ENCODE data around the gene CHCHD10.

Gene CHCHD10

DNA sequence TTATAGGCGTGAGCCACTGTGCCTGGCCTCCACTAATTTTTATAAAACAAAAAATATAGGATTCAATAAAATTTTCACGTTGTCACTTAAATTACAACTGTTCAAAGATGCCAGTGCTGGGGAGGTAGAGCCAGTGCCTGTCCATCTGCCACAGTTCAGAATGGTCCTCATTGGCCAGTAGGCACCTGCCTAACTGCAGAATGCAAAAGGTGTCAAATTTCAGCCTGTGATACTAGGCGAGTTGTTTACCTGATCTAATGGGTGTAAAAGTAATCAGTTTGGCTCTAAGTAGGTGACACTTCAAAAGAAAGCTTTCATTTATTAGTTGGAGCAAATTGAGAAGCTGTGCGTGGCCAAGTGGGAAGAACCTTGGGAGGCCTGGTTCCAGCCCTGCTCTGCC lies 21.3 kb upstream of the CHCHD10 start:
- no peak overlapping the region for H3K4me3 ChIP-seq
- no peak for TF ChIP-seq Cebpa-rat (IDR thresholded peaks at IDR 0.05)
- peaks cover 59% of the 10 kb centered on the region for H3K36me3 ChIP-seq
- peaks cover 82% of the 10 kb centered on the region for H3K4me1 ChIP-seq
- H3K4me2 ChIP-seq, result peak overlapping the region; percentile 84
- no peaks in the 10 kb centered on the region for H3K9me3 ChIP-seq
- H3K27me3 ChIP-seq, result no peaks in the 10 kb centered on the region
- H3K9ac ChIP-seq, result peak overlapping the region; percentile 50; the same call in 1 of the 2 replicates
- H4K20me1 ChIP-seq, result peaks cover 64% of the 10 kb centered on the region
- peak overlapping the region; percentile 1; the same call in 1 of the 2 replicates for H3K27ac ChIP-seq

DNA sequence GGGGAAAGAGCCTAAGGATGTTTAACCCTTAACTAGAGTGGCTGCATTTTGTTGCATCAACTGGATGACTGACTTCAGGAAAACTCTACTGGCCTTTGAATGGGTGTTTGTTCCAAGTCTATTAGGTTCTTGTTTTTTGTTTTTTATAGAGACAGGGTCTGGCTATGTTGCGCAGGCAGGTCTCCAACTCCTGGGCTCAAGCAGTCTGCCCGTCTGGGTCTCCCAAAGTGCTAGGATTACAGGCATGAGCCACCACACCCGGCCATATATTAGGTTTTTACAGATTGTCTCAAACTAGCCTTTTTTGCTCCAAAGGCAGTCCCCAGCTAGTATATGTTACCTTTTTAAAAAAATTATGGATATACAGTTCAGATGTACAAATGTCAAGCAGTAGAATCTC lies 20.1 kb upstream of the CHCHD10 start:
- Histone ChIP-seq H3K9ac (peak overlapping the region; percentile 100), H3K27ac (peak overlapping the region; percentile 100), H4K20me1 (peaks cover 57% of the 10 kb centered on the region), H3K9me3 (no peaks in the 10 kb centered on the region), H3K27me3 (no peaks in the 10 kb centered on the region), H3K4me2 (peak overlapping the region; percentile 84), H3K36me3 (peaks cover 55% of the 10 kb centered on the region), H3K4me1 (peaks cover 91% of the 10 kb centered on the region), H3K4me3 (peak overlapping the region; percentile 90)
- no peak for TF ChIP-seq Cebpa-rat (IDR thresholded peaks at IDR 0.05)

DNA sequence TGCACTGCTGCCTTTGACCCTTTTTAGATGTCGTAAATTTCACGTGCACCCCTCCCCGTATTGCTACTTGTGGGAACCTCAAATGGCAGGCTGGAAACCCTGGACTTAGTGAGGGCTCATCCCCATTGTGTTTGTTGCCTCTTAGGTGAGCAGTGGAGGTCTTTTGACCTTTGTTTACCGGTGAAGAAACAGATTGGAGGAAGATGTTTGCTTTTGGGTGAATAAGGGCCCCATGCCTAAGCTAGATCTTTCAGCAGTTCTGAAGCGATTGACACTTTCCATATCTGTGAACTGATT lies 19.8 kb upstream of the CHCHD10 start:
- Histone ChIP-seq H4K20me1 (peaks cover 54% of the 10 kb centered on the region), H3K36me3 (peaks cover 55% of the 10 kb centered on the region), H3K27ac (peak overlapping the region; percentile 100), H3K4me2 (peak overlapping the region; percentile 84), H3K9ac (peak overlapping the region; percentile 100), H3K9me3 (no peaks in the 10 kb centered on the region), H3K27me3 (no peaks in the 10 kb centered on the region), H3K4me3 (peak overlapping the region; percentile 90), H3K4me1 (peaks cover 91% of the 10 kb centered on the region)
- TF ChIP-seq Cebpa-rat (IDR thresholded peaks at IDR 0.05), result no peak

DNA sequence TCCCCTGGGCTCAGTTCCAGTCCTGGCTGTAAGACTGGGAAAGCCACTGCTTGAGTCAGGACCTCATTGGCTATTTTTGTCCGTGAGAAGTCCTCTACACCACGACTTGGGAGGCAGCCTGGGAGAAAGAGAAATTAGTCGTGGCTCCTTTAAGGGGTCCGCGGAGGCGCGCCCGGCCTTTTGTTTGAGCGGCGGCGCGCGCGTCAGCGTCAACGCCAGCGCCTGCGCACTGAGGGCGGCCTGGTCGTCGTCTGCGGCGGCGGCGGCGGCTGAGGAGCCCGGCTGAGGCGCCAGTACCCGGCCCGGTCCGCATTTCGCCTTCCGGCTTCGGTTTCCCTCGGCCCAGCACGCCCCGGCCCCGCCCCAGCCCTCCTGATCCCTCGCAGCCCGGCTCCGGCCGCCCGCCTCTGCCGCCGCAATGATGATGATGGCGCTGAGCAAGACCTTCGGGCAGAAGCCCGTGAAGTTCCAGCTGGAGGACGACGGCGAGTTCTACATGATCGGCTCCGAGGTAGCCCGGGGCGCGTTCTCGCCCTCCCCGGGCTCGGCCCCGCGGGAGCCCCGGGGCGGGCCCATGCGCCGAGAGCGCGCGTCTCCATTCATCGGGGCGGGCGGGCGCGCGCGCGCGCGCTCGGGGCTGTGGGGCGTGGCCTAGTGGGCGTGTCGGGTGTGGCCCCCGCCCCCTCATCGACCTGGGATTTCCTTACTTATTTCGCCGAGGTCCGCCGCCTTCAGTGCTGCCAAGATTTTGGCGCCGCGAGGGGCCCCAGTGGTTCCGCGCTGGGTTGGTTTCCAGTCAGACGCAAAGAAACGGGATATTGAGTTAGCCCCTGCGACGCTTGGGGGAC lies 19.2 kb upstream of the CHCHD10 start, which contains the start of gene SMARCB1:
Gene SMARCB1, plus strand, starts transcription at position 215 of the 848 bp plus-strand sequence. Its CDS starts 204 bp downstream, at position 419.
- peak within 1 kb of the TSS; percentile 100 for H3K9ac ChIP-seq
- peak within 1 kb of the TSS; percentile 90 for H3K4me3 ChIP-seq
- H3K4me2 ChIP-seq, result peak within 1 kb of the TSS; percentile 84
- peaks cover 48% of the 10 kb centered on the region for H4K20me1 ChIP-seq
- H3K4me1 ChIP-seq, result peaks cover 91% of the 10 kb centered on the region
- H3K27me3 ChIP-seq, result no peaks in the 10 kb centered on the region
- H3K9me3 ChIP-seq, result no peaks in the 10 kb centered on the region
- no peak for TF ChIP-seq Cebpa-rat (IDR thresholded peaks at IDR 0.05)
- peak within 1 kb of the TSS; percentile 100 for H3K27ac ChIP-seq
- H3K36me3 ChIP-seq, result peaks cover 55% of the 10 kb centered on the region

DNA sequence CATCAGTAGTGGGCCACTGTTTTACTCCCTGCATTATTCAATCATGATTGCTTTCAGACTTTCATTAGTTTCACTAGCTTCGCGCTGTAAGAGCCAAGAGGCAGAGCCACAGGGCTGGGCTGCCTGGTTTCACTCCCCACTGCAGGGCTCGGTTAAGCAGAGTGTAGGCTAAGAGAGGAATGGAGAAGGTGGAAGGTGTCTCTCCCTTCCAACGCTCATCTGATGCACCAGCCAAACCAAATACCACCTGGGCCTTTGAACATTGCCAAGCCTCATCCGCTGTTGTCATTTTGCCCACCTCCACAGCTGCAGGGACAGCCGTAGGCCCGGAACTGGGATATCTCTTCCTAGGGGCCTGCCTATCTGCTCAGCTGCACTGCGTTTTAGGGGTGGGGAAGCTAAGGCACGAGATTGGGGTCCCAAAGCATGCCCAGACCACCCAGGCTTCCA lies 18.5 kb upstream of the CHCHD10 start:
- Histone ChIP-seq H4K20me1 (peaks cover 41% of the 10 kb centered on the region), H3K27ac (peak overlapping the region; percentile 100), H3K36me3 (peaks cover 55% of the 10 kb centered on the region), H3K9ac (peak overlapping the region; percentile 100), H3K9me3 (no peaks in the 10 kb centered on the region), H3K27me3 (no peaks in the 10 kb centered on the region), H3K4me3 (peak overlapping the region; percentile 90), H3K4me2 (peak overlapping the region; percentile 84), H3K4me1 (peaks cover 91% of the 10 kb centered on the region)
- no peak for TF ChIP-seq Cebpa-rat (IDR thresholded peaks at IDR 0.05)

DNA sequence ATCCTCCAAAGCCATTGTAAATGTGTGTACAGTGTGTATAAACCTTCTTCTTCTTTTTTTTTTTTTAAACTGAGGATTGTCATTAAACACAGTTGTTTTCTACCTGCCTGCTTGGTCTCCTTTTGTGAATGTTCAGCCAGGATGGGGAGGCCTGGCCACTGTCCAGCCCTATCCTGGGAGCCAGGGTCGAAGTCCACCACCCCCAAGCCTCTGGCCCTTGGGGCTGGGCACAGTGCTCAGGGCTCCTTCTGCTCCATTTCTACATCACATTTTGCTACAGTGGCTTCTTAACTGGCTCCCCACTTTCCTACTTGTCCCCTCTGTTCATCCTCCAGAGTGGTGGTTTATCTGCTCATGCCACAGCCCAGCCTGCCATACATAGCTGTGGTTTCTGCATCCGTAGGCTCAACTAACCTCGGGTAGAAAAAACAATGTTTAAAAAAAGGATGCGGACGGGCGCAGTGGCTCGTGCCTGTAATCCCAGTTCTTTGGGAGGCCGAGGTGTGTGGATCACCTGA lies 16.5 kb upstream of the CHCHD10 start:
- peak overlapping the region; percentile 38; the same call in 1 of the 2 replicates for H3K4me3 ChIP-seq
- TF ChIP-seq Cebpa-rat (IDR thresholded peaks at IDR 0.05), result no peak
- H4K20me1 ChIP-seq, result peaks cover 21% of the 10 kb centered on the region
- peak overlapping the region; percentile 52 for H3K9ac ChIP-seq
- peaks cover 74% of the 10 kb centered on the region for H3K4me1 ChIP-seq
- H3K9me3 ChIP-seq, result no peaks in the 10 kb centered on the region
- H3K27ac ChIP-seq, result peak overlapping the region; percentile 100
- H3K4me2 ChIP-seq, result peak overlapping the region; percentile 84
- H3K27me3 ChIP-seq, result no peaks in the 10 kb centered on the region
- H3K36me3 ChIP-seq, result peaks cover 56% of the 10 kb centered on the region

DNA sequence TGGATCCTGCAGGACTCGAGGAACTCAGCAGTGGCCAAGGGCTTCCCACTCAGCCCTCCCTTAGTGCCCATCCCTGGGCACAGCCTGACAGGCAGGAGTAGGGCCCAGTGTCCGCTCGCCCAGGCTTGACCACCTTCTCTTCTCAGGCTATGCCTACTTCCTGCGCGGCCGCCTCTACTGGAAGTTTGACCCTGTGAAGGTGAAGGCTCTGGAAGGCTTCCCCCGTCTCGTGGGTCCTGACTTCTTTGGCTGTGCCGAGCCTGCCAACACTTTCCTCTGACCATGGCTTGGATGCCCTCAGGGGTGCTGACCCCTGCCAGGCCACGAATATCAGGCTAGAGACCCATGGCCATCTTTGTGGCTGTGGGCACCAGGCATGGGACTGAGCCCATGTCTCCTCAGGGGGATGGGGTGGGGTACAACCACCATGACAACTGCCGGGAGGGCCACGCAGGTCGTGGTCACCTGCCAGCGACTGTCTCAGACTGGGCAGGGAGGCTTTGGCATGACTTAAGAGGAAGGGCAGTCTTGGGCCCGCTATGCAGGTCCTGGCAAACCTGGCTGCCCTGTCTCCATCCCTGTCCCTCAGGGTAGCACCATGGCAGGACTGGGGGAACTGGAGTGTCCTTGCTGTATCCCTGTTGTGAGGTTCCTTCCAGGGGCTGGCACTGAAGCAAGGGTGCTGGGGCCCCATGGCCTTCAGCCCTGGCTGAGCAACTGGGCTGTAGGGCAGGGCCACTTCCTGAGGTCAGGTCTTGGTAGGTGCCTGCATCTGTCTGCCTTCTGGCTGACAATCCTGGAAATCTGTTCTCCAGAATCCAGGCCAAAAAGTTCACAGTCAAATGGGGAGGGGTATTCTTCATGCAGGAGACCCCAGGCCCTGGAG lies 15.7 kb upstream of the CHCHD10 start:
- H3K27ac ChIP-seq, result peak overlapping the region; percentile 100
- no peaks in the 10 kb centered on the region for H3K27me3 ChIP-seq
- H3K4me1 ChIP-seq, result peaks cover 68% of the 10 kb centered on the region
- H3K9ac ChIP-seq, result peak overlapping the region; percentile 52
- peak overlapping the region; percentile 84 for H3K4me2 ChIP-seq
- peaks cover 55% of the 10 kb centered on the region for H3K36me3 ChIP-seq
- H3K4me3 ChIP-seq, result 0 out of 2 replicates have a peak overlapping the region, but pooled peaks have one; percentile 38
- H4K20me1 ChIP-seq, result peaks cover 13% of the 10 kb centered on the region
- no peak for TF ChIP-seq Cebpa-rat (IDR thresholded peaks at IDR 0.05)
- H3K9me3 ChIP-seq, result no peaks in the 10 kb centered on the region

DNA sequence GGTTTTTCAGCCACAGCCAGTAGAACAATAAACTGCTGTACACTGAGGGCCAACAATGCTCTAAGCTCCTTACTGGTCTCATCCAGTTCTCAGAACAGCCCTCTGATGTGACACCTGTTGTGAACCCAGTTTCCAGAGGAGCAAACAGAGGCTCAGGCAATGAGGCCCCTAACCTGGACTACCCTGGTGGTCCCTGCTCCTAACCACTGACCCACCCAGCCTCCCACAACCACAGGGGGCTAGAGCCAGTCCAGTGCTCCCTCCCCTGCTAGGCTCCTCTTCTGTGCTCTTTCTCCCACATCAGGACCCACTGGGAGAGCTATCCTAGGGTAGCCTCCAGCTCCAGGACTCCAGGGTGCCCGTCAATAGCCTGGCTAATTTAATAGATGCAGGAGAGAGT lies 14.9 kb upstream of the CHCHD10 start:
- H3K4me3 ChIP-seq, result no peak overlapping the region
- peaks cover 68% of the 10 kb centered on the region for H3K4me1 ChIP-seq
- no peaks in the 10 kb centered on the region for H3K27me3 ChIP-seq
- H3K36me3 ChIP-seq, result peaks cover 52% of the 10 kb centered on the region
- no peak for TF ChIP-seq Cebpa-rat (IDR thresholded peaks at IDR 0.05)
- H3K27ac ChIP-seq, result peak overlapping the region; percentile 100
- no peaks in the 10 kb centered on the region for H3K9me3 ChIP-seq
- H3K4me2 ChIP-seq, result peak overlapping the region; percentile 84
- H3K9ac ChIP-seq, result peak overlapping the region; percentile 52
- peaks cover 5% of the 10 kb centered on the region for H4K20me1 ChIP-seq

DNA sequence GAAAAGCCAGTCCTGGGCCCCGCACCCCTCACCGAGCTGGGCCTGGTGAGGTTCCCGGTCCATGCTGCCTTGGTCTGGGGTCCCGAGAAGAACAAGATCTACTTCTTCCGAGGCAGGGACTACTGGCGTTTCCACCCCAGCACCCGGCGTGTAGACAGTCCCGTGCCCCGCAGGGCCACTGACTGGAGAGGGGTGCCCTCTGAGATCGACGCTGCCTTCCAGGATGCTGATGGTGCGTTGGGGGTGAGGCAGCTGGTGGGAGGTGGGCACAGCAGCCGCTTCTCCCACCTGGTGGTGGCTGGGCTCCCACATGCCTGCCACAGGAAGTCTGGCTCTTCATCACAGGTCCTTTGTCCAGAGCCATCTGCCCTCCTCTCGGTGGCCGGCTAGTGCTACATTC lies 14.5 kb upstream of the CHCHD10 start:
- Histone ChIP-seq H3K27me3 (no peaks in the 10 kb centered on the region), H3K9me3 (no peaks in the 10 kb centered on the region), H3K27ac (peak overlapping the region; percentile 100), H3K36me3 (peaks cover 52% of the 10 kb centered on the region), H4K20me1 (peaks cover under 1% of the 10 kb centered on the region; the same call in 1 of the 2 replicates), H3K4me3 (no peak overlapping the region), H3K9ac (0 out of 2 replicates have a peak overlapping the region, but pooled peaks have one; percentile 52), H3K4me1 (peaks cover 72% of the 10 kb centered on the region), H3K4me2 (0 out of 2 replicates have a peak overlapping the region, but pooled peaks have one; percentile 84)
- no peak for TF ChIP-seq Cebpa-rat (IDR thresholded peaks at IDR 0.05)
